ENCODE measurements around the gene RMI2. TPM values are rescaled to one million over a fixed set of nuclear protein-coding genes. Genes with fewer than 3 reads are reported as not detected.

Gene RMI2
- total RNA-seq, 1 experiment from 2014 or later, result 11.1 TPM

- ATAC-seq (no peak), DNase-seq (ENCODE audit: low read depth, low spot score) (no peak)
- BruUV-seq (replicated peaks), result no TSS peak
- TF ChIP-seq SIN3A (IDR thresholded peaks at IDR 0.05; ENCODE audit: borderline replicate concordance, insufficient read depth, low read depth, low read length) (no peak), TCF7L2 (IDR thresholded peaks at IDR 0.05; ENCODE audit: low read depth, low read length) (no peak), REST (IDR thresholded peaks at IDR 0.05; ENCODE audit: insufficient read depth in 1 of 2, low read depth in 2 of 2, low read length in 1 of 2) (no peak)
- Histone ChIP-seq H3K27me3 (ENCODE audit: control insufficient read depth, insufficient read depth, low read length) (no peaks in the 10 kb centered on the region), H3K27ac (ENCODE audit: low read length) (no peak overlapping the region), H3K4me3 (ENCODE audit: low read depth in 2 of 2, low read length in 2 of 2) (no peak overlapping the region), H3K9me3 (ENCODE audit: control insufficient read depth, insufficient read depth, low read depth, low read length) (no peaks in the 10 kb centered on the region), H3K36me3 (ENCODE audit: control insufficient read depth, insufficient read depth, low read length) (no peaks in the 10 kb centered on the region), H3K4me1 (ENCODE audit: control insufficient read depth, insufficient read depth, low read length) (no peaks in the 10 kb centered on the region)
- CTCF ChIA-PET, result no interaction called here
- POLR2A ChIA-PET, result no interaction called here
- intact Hi-C loops (cut with micrococcal nuclease; ENCODE audit: unreplicated experiment) (no loop called here), in situ Hi-C loops (cut with HindIII; ENCODE audit: low pct_unique_long_range_greater_than_20kb, low sequenced_read_pairs) (no loop called here)
Observed at GRCh38 chr16:11400076-11400475, 54.8 kb downstream of the RMI2 start.

Small RNA genes within 50 kb of the gene (microRNA-seq; reads per million reads assigned to microRNA genes)
- not detected for gene MIR548H2 (ENCODE audit: unreplicated experiment)

Other genes starting within 250 kb of the RMI2 start
- 4.8 TPM for gene SOCS1, start 89.3 kb upstream of the RMI2 start, total RNA-seq (2021; ENCODE audit: unreplicated experiment)
- gene TNP2, start 76.1 kb upstream of the RMI2 start, total RNA-seq (2021; ENCODE audit: unreplicated experiment), result not detected
- gene PRM3, start 71.8 kb upstream of the RMI2 start, total RNA-seq (2021; ENCODE audit: unreplicated experiment), result not detected
- gene PRM2, start 69.0 kb upstream of the RMI2 start, total RNA-seq (2021; ENCODE audit: unreplicated experiment), result not detected
- not detected for gene PRM1, start 64.1 kb upstream of the RMI2 start, total RNA-seq (2021; ENCODE audit: unreplicated experiment)
- 85.2 TPM for gene LITAF, start 241.5 kb downstream of the RMI2 start, total RNA-seq (2021; ENCODE audit: unreplicated experiment)